Activated T-cell treated with anti-CD3 and anti-CD28 coated beads for 48 hours (primary cell): ENCODE results near the gene AP2A2.

Experiments
- DNase-seq: peaks from one replicate; pipeline ENCODE4 v3.0.0-alpha.2; 2020; ENCODE audit warnings: low read depth

Gene AP2A2

DNA sequence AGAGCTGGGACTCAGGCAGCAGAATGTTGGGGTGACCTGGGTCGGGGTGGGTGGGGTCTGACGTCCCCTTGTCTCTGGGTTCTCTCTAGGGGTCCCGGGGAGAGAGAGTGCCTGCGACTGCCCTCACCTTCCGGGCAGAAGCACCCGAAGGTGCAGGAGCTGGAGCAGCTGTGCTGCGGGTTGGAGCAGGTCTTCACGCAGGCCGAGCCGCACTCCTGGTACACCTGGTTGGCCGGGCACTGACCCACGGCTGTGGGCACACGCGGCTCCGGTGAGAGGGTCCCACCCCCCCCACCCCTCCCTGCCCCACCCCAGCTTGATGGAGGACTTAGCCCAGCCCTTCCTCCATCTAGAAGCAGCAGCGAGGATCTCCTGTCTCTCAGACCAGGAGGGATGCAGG lies 104.4 kb downstream of the AP2A2 start:
- no peak for DNase-seq

DNA sequence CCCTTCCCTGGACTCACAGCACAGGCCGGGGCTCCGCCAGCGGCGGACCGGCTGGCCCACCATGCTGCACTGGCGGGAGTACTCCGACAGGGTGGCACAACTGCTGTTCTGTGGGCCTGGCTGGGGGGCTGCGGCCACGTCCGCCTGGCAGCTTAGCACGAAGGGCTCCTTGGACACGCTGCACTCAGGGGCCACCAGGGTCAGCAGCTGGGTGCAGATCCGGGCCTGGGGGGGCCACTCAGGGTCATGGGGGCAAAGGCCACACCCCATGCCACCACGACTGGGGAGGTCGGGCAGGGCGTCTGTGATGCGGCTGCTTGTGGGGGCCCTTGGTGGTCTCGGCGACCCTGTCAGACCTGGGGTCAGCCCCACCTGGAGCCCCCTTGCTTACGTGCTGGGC lies 104.9 kb downstream of the AP2A2 start:
- DNase-seq, result no peak

DNA sequence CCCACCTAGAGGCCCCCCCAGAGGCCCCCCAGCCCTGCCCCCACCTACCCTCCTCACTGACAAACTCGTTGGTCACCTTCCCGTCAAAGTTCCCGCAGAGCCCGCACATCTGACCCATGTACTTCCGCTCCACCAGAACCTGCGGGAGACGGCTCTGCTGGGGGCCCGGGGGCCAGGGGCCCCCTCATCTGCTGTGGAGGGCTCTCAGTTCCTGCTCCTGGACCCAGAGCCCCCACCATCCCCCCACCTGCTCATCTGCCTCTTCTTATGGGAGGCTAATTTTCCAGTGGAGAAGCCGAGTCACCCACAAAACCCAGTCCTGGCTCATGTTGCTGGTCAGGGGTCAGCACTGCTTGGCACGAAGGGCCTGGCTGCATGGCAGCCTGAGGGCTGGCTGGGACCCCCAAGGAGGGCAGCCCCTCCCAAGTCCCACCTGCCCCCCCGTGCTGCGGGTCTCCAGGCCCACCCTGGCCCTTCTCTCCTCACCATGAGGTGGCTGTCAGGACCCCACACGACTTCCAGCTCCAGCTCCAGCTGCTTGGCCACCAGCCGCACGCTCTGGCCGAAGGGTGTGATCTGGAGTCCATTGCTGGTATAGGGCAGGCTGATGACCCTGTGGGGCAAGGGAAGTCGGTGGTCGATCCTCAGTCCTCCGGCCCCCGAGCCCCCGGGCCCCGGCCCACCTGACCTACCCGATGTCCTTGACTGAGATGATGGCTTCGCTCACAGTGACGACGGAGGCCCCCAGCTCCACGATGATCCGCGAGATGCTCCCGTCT lies 105.6 kb downstream of the AP2A2 start:
- no peak for DNase-seq

DNA sequence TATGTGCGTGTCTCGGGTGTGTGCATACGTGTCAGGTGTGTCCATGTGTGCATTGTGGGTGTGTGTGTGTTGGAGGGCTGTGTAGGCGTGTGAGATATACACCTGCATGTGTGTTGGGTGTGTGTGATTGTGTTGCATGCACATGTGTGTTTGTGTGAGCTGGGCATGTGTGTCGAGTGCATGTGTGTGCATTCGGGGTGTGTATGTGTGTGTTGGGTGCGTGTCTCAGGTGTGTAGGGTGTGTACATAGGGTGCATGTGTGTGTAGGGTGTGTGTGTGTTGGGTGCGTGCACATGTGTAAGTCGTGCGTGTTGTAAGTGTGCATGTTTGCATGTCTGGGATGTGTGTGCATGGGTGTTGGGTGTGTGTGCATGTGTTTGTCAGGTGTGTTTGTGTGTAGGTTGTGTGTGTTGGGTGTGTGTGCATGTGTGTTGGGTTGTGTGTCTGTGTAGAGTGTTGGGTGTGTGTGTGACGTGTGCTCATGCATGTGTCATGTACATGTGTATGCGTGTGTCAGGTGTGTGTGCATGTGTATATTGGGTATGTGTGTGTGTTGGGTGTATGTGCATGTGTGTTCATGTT lies 106.7 kb downstream of the AP2A2 start:
- DNase-seq, result no peak

DNA sequence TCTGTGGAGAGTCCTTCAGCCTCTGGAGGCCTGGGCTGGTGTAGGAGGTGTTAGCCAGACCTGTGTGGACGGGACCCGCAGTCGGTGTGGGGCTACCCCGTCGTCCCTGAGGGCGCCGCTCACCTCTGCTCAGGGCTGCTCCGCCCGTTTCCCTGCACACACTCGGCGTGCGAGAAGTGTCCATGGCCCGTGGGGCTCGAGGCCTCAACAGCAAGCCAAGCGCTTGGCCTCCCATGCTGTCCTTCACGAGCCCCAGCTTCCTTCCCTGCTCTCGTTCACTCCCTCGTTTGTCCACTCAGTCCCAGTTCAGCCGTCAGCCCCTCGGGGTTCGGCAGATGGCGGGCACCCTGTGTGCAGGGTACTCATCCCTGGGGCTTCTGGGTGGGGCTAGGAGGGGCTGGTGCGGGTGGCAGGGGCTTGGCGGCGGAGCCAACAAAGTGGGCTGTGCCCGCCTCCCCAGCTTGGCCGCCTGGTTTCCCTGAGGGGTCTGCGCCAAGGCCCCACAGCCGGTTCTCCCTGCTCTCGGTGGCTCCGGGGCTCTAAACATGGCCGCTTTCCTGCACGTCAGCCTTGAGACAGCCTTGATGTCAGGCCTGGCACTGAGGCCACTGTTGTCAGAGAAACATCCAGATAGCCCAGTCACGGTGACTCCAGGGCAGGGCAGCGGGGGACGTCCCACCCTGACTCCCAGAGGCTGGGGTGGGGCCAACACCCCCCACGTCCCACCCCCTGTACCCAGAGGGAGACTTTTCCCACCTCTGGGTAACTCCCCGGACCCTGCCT lies 107.5 kb downstream of the AP2A2 start:
- DNase-seq, result no peak

DNA sequence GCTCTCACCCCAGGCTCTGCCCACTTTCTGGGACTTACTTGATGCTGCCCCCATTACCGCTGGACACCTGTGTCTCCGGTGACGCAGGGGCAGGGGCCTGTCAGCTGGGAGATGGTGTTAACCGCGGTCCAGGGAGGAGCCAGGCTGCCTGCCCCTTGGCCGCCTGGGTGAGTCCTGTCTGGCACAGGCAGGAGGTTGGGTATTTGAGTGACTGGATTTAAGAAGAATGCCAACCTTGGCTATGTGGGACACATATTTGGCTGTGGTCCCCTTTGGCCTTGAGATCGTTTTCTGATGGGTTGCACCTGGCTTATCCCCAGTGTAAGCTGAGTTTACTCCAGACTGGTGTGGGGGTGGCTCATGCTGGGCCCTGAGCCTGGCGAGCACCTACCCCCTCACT lies 108.3 kb downstream of the AP2A2 start:
- no peak for DNase-seq

DNA sequence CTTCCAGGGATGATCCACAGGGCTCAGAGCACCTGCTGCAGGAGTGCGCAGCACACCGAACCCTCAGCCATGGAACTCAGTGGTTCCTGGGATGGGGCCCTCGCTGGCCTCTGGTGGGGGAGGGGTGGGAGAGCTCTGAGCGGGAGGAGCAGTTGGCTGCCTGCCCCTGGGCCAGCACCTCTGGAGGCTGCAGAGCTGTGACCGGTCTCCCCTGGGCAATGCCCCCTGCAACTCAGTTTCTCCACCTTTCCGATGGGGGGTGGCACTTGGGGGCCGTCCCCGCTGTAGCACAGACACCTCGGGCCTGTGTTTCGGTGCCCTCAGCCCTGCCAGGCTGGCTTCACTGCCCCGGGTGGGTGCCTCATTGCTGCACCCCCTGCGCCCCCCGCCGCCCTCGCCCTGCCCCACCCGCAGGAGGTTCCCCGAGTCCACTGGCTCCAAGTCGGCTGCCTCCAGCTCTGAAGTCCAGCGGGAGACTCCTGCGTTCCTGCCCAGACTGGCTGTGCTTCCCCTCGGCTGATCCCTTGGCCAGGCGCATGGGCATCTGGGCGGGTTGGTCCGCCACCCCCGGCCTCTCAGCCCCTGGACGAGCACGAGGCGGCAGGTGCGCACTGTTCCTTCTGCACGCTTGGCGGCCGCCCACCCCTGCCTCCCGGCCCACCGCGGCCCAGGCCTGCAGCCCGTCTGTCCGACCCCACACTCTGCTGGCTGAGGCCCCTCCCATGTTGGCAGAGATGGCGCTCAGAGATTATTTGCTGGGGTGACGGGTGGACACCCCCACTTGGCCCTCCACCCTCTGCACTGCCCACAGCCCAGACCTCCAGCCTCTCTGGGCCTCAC lies 109.0 kb downstream of the AP2A2 start:
- DNase-seq, result no peak

DNA sequence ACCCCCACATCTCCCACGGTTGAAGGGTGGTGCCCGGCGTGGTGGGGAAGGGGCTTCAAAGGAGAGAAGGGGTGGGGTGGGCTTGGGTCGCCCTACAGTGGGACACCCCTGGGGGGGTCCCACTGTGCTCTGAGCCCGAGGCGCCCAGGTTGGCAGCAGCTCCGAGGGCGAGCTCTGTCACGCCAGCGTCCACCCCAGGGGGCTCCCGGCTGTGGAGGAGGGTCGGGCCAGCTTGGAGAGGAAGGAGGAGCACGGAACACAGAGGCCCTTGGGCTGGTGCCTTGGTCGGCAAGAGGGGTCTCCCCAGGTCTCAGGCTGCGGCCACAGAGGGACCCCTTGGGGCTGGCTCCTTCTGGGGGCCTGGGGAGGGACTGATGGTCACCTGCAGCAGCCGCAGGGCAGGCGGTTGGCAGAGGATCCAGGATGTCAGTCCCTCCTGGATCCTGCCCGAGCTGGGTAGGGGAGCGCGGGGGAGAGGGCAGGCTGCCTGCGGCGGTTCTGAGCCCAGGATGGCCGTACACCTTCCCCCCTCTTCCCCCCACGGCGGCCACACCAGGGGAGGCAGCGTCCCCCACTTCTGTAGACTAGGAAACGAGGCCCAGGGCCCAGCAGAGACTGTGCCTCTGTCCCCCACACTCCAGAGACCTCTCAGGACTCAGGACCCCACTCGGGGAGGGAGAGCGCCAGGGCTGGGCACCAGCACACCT lies 110.1 kb downstream of the AP2A2 start:
- DNase-seq, result no peak

DNA sequence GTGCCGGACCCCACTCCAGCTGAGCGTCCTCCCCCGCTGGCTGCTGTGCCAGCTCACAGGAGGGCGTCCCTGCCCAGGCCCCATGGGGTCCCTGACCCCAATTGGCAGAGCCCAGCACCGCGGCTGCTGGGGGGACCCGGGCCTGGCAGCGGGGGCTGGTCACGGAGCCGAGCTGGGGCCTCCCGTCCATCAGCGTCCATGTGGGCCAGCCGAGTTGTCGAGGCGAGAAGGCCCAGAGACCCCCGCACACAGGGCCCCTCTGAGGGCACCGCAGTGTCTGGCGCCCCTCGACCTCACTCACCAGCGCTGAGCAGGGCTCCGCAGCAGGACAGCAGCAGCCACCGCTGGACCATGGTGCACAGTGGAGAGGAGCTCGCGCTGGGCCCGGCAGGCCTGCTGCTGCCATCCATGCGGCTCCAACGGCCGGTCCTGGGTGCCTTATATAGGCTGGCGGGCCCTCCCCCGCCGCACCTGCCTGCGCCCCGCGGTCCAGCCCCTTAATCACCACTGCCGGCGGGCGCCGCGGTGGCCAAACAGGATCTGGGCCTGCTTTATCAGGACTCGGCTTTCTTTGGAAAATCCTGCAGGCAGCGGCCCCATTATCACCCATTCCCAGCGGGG lies 110.7 kb downstream of the AP2A2 start, which contains the start of gene MUC6:
Gene MUC6, minus strand, starts transcription at position 416 of the 621 bp plus-strand sequence. Its CDS starts 63 bp downstream, at position 353.
- DNase-seq, result no peak

DNA sequence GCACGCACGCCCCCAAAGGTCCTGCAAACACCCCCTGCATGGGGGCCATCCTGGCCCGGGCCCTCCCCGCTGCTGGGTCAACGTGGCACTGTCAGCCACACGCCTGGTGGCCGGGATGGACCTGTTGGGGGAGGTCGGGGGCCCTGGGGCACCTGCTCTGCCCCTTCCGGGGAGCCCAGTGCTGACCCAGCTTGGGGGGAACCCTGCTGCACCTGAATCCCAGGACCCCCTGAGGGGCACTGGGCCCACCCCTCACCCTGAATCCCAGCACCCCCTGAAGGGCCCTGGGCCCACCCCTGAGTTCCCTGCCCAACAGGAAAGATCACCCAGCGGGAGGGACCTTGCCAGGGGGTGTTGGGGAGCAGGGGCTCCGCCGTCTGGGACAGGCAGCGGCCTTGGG lies 111.3 kb downstream of the AP2A2 start:
- no peak for DNase-seq

DNA sequence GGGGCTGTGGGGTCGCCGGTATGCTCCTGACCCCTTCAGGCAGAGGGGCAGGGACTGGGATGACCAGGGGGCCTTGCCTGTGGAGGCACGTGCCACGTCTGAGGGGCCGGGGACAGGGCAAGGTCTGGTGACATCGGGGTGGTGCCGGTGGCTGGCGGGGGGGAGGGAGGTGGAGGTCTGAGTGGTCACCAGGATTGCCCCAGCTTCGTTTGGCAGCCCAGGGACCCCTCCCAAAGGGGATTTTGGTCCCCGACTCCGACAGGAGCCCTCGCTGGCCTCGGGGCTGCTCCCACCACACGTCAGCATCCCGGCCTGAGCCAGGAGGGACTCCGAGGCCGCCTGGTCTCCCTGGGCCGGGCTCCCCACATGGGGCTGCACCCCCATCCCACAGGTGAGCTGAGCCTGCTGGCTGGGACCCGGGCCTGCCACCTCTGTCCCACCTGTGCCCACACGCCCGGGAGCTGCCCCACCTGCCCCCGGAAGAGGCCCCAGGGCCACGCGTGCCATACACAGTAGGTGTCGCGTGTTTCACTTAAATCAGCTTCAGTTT lies 111.9 kb downstream of the AP2A2 start:
- DNase-seq, result no peak

DNA sequence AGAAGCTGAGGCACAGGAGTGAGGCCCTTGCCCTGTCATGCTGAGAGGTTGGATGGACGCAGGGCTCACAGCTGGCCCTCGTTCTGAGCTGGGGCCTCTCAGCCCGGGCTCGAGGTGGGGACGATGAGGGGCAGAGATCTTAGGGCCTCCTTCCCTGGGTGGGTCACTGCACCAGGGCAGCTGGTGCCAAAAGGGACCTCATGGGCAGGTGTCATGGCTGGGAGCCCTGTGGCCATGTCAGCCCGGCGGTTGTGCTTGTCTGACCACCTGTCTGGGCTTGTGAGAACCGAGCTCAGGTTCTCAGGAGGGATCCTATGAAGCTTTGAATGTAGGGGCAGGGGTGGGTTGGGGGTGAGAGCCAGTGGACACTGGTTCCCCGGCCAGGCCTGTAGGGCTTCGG lies 112.7 kb downstream of the AP2A2 start:
- no peak for DNase-seq

DNA sequence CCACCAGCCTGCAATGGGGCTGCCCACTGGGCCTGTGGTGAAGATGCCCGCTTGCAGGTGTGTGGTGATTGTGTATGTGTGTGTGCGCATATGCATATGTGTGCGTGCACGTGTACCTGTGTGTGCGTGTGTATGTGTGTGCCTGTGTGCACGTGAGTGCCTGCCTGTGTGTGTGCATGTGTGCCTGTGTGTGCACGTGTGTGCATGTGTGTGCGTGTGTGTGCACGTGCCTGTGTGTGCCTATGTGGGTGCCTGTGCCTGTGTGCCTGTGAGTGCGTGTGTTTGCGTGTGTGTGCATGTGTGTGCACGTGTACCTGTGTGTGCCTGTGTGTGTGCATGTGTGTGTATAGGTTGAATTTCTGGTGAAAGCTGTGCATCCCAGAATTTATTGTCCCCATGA lies 113.3 kb downstream of the AP2A2 start:
- DNase-seq, result no peak

DNA sequence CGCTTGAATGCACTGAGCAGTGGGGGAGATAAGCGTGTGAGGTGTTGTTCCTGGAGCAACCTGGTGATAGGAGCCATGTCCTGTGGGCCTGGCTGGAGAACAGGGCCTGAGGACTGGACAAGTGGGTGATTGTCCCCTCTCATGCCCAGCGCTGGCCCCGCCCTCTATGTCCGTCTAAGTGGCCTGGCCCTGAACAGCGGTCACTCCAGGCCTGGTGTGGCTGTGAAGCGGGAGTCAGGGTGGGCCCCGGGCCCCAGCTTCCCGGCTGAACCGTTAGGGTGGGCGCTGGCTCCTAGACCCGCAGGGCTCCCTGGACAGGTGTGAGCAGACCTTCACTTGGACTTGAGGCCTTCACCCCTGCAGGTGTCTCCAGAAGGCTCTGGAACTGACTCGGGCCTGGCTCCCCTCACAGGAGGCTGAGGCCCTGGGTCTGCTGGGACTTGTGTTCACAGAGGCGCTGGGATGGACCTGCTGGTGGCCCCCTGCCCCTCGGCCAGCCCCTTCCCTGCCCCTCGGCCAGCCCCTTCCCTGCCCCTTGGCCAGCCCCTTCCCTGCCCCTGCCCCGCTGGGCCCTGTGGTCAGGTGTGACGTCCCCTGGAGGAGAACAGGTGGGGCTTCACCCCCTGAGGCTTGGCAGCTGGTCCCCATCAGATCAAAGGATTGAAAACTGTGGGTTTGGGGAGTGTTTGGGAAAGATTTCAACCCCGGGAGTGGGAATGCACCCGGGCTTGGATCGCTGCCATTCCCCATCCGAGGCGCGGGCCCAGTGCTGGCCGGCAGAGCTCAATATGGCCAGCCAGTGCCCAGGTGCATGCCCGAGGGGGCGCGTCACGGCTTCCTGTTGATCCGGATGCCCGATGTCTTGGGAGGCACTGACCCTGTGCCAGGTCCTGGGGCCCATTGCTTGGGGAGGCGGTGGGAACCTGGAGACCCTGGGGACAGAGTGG lies 114.1 kb downstream of the AP2A2 start:
- DNase-seq, result no peak

DNA sequence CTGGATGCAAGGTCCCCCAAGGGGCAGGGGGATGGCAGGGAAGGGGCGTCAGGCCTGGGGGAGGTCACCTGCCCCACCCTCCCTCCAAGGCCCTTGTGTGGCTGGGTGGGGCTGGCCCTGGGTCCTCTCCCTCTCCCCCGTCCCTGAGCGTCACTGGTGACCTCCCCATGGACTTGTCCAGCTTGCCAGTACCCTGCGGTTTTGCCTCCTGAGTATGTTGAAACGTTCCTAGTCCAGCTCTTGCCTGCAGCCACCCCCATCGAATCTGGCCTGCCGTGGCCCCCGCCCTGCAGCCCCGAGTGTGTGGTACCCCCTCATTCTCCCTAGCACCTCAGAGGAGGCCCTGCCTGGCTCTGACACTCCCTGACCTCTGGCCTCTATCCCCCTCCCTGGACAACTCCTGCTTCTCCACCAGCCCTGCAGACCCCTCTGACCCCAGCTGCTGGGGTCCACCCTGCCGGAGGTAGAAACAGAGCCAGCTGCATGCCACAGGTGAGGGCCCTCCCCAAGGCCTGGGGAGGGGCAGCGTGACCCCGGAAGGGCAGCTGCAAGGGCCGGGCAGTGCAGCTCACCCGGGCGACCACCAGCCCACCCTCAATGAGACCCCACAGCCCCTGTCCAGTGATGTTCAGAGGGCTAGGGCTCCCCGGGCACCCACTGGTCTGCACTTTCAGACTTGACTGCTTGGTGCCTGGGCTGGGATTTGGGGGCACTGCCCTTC lies 114.9 kb downstream of the AP2A2 start:
- no peak for DNase-seq

DNA sequence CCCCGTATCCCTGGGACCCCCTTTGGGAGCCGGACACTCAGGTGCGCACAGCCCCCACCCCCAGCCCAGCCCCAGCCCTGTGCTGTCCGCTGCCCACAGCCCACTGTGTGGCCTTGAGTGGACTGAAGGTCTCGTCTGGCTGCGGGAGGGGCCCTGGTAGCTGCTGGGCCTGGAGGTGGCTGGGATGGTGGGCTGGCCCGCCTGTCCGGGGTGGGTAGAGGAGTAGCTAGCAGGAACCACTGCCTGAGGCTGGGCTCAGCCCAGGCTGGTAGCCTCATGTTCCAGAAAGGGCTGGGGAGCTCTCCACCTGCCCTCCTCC lies 115.4 kb downstream of the AP2A2 start:
- DNase-seq, result no peak

DNA sequence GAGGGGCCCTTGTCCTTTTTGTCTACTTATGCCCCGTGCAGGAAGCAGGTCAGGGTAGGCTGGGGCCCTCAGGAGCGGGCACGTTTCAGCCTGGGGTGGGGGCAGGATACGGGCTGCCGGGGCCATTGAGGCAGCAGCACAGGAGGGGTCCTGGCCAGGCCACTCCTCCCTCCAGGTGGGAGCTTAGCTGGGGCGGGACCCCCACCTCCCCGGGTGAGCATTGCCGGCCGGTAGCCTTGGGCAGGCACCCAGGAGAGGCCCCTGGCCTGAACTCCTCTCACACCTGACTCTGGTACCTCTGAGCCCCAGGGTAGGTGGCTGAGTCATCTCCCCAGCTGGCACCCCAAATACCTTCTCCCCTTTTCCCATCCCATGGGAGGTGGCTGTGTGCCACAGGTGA lies 115.8 kb downstream of the AP2A2 start:
- DNase-seq, result no peak

DNA sequence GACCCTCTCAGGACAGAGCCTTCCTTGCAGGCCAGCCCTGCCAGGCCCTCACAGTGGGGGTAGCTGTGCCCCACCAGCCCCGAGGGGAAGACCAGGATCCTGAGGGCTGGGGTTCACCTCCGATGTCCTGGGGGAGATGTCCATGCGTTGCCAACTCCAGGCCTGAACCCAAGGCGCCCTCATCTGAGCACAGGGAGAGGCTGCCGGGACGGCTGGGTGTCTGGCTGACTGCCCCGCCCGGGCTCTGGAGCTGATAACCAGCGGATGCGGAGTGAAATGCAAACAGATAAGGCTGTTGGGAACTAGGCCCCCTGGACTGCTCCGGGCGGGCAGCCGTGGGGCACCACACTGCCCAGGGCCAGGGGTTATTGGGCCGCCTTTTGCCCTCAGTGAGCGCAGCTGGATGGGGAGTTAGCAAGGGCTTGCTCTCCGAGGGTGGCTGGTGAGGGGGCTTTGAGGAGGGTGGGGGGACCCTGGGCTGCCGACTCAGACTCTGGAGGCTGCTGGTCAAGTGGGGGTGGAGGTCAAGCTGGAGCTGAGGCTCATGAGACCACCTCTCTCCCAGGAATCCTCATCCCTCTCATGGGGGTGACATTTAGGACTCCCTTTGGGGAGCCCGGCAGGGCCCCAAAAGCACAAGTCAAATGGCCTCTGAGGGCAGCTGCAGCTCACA lies 116.4 kb downstream of the AP2A2 start:
- DNase-seq, result no peak
